ENCODE results near the gene PPP1R26.
"Not testable (repeated sequence)": the region's sequence is repeated elsewhere in the genome, so short reads cannot be mapped to it uniquely, and the experiment has no call there.

PPP1R26 gene

DNA sequence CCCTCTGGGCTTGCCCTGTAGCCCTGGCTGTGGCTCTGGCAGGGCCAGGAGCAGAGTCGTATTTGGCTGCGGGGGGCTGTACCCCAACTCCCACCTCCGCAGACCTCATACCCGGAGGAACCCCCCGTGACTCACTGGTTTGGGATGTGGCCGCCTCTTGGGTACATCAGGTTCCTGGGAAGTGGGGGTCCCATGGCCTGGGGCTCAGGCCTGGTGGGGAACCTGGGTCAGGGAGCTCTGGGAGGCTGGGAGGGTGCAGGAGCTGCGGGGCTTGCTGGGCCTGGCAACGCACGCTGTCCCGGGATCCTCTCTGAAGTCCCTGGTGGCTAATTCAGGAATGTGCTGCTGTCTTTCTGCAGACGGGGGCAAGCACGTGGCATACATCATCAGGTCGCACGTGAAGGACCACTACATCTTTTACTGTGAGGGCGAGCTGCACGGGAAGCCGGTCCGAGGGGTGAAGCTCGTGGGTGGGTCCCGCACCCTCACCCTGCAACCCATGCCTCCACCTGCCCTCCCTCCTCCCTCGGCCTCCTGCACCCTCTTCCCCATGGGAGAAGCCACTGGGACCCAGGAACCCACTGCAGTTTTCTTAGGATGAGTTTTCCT, 44.0 kb downstream of the PPP1R26 start:
- no peak for DNase-seq

DNA sequence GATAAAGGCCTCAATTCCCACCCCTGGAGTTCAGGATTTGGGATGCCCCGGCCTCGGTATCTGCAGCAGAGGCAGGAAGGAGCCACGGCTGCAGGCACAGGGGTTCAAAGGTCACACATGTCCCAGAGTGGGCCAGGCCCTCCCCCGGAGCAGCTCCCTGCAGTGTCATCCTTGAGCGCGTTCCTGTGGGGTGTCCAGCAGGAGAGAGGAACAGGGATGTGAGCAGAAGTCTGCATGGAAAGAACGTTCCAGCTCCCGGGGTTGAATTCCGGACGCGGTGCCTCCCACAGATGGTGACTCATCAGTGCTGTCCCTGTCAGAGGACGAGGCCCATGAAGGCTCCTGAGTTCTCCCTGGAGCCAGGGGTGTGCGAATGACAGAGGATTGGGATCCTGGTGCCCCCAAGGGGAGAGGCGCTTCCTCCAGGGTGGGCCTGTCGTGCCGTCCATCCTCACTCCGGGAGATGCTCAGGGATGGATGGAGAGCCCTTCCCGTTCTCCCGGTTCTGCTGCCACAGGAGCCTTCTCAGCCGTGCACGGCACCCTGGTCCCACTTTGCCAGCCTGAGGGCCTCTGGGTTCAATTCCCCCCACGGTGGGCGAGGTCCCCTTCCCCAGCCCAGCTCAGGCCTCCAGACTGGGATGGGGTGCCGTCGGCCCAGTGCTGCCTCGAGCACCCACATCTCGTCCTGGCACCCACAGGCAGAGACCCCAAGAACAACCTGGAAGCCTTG, 44.7 kb downstream of the PPP1R26 start:
- DNase-seq, result no peak

DNA sequence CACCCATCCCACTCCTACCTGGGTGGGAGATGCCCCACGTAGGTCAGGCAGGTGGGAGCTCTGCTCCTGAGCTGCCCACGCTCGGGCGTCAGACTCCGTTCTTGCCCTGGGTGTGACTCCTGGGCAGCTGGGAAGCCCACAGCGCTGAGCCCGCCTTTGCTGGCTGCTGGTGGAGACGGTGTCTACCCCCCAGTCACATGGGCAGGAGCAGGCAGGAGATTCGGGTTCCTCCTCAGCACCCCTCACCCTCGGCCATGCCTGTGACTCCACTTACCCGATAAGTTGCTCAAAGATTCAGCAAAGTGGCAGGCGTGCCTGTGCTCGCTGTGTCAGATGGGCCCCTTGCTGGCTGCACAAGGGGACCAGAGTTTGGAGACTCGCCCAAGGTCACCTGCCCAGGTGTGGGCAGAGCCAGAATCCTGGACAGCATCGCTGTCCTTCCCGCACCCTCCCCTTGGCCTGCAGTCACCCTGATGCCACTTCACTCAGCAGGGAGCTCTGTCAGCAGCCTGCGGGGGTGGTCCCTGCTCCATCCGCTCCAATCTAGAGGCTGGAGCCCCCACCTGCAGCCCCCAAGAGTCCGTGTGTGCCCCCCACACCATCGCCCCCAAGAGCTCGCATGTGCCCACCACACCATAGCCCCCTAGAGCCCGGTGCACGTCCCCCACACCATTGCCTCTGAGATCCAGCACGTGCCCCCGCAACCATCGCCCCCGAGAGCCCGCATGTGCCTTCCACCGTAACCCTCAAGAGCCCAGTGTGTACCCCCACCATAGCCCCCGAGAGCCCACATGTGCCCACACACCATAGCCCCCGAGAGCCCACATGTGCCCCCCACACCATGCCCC, 45.9 kb downstream of the PPP1R26 start:
- no peak for DNase-seq

DNA sequence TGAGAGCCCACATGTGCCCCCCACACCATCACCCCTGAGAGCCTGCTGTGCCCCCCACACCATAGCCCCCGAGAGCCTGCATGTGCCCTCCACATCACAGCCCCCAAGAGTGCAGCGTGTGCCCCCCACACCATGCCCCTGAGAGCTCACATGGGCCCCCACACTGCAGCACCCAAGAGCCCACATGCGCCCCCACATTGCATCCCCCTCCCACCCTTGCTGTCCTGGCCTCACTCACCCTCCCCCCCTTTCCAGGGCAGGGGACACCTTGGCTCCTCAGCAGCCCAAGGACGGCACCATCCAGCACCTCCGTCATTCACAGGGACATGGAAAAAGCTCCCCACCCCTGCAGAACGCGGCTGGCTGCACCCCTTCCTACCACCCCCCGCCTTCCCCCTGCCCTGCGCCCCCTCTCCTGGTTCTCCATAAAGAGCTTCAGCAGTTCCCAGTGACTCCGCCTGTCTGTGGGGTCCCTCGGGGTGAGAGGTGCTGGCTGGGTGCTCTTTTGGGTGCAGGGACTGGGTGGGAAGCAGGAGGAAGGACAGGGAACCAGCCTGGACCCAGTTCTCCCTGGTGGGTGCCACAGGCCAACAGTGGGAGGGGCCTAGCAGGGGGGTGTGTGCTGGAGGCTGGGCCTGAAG, 46.6 kb downstream of the PPP1R26 start:
- DNase-seq, result no peak

DNA sequence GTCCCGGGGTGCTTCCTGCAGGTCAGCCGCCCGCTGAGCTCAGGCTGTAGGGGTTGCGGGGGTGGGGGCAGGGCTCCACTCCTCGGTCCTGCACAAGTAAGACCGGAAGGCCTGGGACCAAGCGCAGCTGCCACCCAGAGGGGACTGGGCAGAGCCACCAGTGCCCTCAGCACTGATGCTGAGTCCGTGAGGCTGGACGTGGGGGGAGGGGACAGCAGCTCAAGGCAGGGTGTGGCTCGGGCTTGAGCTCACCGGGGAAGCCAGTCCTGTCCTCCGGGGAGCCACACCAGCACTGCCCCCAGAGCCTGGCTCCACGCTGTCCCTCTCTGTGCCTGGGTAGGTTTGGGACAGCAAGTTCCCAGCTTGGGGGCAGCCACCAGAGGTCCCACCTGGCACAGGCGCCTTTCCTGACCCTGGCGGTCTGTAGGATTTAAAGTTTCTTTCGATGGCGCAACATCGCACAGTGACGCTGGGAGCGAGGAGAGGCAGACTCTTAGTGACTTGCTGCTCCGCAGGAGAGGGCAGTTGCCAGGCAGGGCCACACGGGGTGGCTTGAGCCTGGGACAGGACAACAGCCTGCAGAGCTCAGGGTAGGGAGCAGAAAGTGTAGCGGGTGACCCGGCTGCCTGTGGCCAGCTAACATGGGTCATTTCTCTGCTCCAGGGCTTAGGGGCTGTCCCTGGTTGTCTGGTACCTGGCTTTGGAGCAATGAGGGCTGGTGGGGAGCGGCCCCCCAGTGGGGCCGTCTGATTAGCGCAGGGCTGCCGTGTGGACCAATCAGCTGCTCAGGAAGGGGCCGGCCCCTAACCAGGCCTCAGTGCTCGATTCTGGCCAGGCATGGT, 47.4 kb downstream of the PPP1R26 start:
- DNase-seq, result no peak

DNA sequence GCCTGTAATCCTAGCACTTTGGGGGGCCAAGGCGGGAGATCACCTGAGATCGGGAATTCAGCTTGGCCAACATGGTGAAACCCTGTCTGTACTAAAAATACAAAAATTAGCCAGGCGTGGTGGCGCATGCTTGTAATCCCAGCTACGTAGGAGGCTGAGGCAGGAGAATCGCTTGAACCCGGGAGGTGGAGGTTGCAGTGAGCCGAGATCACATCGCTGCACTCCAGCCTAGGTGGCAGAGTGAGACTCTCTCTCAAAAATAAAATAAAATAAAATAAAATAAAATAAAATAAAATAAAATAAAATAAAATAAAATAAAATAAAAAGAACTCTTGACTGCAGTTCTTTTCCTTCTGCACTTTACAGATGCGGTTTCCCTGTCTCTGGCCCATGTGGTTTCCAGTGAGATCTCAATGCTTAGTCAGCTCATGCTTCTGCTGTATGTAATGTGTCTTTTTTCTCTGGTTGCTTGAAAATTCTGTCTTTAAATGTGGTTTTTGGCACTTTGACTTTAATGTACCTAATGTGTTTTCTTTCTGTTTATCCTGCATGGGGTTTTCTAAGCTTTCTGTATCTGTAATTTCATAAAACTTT, 49.4 kb downstream of the PPP1R26 start:
- DNase-seq, result not testable (repeated sequence)

DNA sequence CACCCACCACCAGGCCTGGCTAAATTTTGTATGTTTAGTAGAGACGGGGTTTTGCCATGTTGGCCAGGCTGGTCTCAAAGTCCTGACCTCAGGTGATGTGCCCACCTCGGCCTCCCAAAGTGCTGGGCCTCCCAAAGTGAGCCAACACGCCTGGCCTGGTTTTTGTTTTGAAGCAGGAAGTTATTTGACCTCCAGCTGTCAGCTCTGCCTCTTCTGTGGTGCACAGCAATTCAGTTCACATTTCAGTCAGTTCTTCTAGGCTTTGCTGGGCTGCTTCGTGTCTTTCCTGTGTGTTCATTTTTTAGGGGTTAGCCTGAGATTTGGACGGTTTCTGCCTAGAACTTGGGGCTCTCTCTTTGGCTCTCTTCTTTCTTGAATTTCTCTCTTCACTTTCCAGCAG, 50.6 kb downstream of the PPP1R26 start:
- DNase-seq, result no peak

DNA sequence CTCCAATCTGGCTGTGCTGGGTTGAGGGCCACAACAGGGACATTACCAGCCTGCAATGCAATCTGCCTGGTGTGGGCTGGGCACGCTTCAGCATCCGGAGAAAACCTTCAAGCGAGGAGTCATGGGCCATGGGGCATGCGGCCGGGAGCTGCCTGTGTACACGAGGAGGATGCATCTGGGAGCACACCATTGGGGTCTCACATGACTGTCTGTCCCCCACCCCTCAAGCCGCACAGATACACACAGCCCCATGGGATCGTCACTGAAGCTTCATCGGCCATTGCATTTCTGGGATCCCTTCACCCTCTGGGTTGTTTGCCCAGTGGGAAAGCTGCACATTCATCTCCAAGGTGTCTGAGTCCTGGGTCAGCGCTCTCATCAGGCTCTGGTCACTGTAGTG, 51.5 kb downstream of the PPP1R26 start:
- no peak for DNase-seq

DNA sequence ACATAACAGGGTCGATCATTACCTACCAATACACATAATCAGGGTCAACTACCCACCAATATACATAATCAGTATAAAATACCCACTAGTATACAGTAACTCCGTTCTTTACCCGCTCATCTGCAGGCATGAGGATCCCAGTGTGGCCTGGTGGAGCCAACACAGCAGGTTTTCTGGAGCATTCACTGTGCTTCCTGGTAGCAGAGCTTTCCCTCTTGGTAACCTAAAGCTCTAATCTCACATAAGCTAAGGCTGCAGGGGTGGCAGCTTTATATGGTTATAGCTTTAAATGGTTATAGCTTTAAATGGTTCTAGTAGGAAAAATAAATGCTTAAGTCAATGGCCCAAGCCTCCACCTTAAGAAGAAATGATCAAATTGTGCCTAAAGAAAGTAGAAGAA, 53.5 kb downstream of the PPP1R26 start:
- DNase-seq, result peak in 1 of 2 experiments; percentile 27

DNA sequence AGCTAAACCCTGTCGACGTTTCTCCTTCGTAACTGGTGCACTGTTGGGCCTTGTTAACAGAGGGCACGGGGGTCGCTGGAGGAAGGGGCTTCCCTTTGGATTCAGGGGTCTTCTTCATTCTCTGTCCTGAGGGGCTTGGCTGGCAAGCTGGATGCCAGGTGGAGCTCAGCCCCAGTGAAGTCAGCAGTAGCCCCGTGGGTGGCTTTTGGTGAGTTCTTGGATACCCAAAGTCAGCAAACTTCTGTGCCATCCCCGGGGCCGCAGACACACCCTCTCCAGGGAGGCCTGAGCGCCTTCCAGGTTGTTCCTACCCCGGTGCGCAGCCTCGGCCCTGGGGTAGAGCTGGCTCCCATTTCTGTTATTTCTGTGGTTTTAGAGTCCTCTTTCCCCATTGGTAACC, 54.1 kb downstream of the PPP1R26 start:
- DNase-seq, result no peak

DNA sequence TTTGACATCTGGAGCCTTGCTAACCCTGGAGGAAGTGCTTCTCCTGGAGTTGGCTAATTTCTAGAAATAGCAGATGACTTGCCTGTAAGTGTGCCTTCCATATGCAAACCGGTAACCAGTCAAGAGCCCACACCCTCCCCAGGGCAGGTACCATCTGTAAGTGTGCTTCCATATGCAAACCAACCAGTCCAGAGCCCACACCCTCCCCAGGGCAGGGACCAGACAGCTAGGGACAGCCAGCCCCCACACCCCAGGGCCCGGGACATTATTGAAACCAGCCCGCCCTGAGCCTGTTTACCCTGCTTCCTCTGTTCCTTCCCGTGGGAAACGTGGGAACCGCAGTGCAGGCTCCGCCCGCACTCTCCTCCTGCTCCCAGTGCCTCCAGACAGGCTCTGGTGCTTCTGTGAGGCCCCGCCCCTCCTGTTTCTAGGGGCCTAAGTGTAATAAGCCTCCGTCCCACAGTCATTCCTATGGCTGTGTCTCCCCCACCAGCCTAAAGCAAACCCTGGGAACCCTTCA, 54.7 kb downstream of the PPP1R26 start:
- DNase-seq, result not testable (repeated sequence)

DNA sequence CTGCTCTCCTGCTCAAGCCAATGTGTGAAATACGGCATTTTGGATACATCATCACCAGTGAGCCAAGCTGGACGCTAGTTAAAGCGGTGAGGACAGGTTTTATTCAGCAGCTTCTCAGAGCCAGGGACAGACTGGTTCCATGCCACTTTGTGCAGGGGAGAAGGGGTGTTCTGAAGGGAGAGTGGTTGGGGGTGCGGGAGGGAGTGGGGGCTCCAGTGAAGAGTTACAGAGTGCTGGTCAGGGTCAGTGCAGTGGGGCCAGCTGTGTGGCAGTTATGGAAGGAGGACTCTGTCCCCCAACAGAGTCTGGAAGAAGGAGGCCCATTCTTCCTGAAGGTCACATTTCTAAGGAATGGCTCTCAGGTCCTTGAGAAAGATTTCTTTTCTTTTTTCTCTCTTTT, 55.2 kb downstream of the PPP1R26 start:
- DNase-seq, result not testable (repeated sequence)

DNA sequence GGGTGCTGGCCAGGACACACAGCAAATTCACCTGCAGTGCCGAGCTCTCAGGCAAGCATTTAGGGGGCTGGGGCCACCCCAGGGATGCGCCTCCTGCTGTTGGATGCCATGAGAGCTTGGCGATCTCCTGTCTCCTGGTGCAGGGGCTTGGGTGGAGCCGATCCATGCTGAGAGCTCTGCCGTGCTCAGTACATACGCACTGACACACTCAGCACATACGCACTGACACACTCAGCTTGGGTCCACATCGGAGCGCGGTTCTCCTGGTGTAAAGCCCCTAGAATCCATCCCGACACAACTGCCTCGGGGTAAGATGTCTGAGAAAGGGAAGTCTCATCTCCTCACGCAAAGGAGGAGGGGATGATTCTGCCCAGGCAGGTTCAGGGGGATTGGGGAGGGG, 56.0 kb downstream of the PPP1R26 start:
- DNase-seq, result not testable (repeated sequence)

DNA sequence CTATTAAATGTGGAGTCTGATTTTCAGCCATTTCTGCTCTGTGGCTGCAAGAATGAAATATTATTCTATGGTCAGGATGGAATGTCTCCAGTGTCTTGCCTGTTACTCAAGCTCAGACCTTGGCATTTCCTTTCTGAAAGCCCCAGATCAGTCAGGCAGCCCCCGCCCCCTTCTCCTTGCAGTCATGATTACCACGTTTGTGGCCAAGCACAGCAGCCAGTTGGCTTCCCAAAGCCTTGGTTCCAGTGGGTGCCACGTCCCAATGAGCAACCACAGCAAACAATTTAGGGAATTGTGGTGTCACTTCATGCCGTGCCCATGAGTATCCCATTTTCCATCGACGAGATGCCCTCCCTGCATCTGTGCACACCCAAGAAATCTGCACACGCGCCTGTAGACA, 56.6 kb downstream of the PPP1R26 start:
- no peak for DNase-seq

Data from SW 1271 (cell line).